HepG2 (cell line): ENCODE results near the gene DTNA. TPM values are rescaled to one million over a fixed set of nuclear protein-coding genes. Genes with fewer than 3 reads are reported as not detected.

Experiments used
- ATAC-seq: fragments of 200-7000 bp; cut with Tn5 transposase; 3 replicates; pipeline ENCODE4 v1.9.1; 2020; ENCODE audit warnings: mild to moderate bottlenecking, moderate library complexity
- BruUV-seq: library from RNA; stranded (reverse); fragments of 400-500 nt; replicated peaks from 2 replicates; lab custom pipeline; 2021; lab: Mats Ljungman, UMichigan
- CTCF ChIA-PET: fragments of 300-600 bp; formaldehyde crosslinking; extraction: SDS; loops from one replicate; lab custom pipeline; 2021; ENCODE audit warnings: low total read pairs, inconsistent platforms, low intra/inter-chr PET ratio; lab: Yijun Ruan, JAX
- POLR2A ChIA-PET: fragments of 350-600 bp; sonication (Branson Sonifier 250); formaldehyde crosslinking; loops from one replicate; lab custom pipeline; 2020; ENCODE audit warnings: antibody characterized with exemption, inconsistent platforms; lab: Yijun Ruan, JAX
- DNase-seq: peaks from one replicate; pipeline ENCODE4 v3.0.0-alpha.2; 2015; ENCODE audit warnings: low spot score
- FAIRE-seq: peaks from 3 replicates; lab custom pipeline; 2011; peaks lifted over from hg19 to GRCh38; lab: Jason Lieb, UNC
- H2AFZ ChIP-seq: one replicate; pipeline ENCODE4 v1.6.1; 2011; ENCODE audit warnings: low read length, inconsistent platforms
- H3K27ac ChIP-seq: fragments of 300-600 bp; 3 replicates; pipeline ENCODE4 v1.8.0; 2011; ENCODE audit warnings: mixed run types, mild to moderate bottlenecking, mixed read lengths, low read length, inconsistent platforms; ENCODE audit not compliant: insufficient read depth; ENCODE audit errors: extremely low read length
- H3K27me3 ChIP-seq, 2 experiments: fragments of 200-600 bp in 1 of 2; 2 replicates in 1 of 2; 3 replicates in 1 of 2; pipeline versions ENCODE4 v1.6.0 to v1.8.0; 2011; ENCODE audit warnings: low read length in 2 of 2, mild to moderate bottlenecking in 2 of 2, moderate library complexity in 2 of 2, inconsistent platforms in 1 of 2; ENCODE audit not compliant: insufficient read depth in 2 of 2, control insufficient read depth in 1 of 2
- H3K36me3 ChIP-seq, 2 experiments: fragments of 200-600 bp in 1 of 2; replicated peaks in 1 of 2; 2 replicates in 1 of 2; 3 replicates in 1 of 2; pipeline versions ENCODE4 v1.5.1 to v1.8.0; 2011; ENCODE audit warnings: low read length in 2 of 2, inconsistent platforms in 1 of 2; ENCODE audit not compliant: insufficient read depth in 2 of 2, control insufficient read depth in 1 of 2
- H3K4me1 ChIP-seq: 2 replicates; pipeline ENCODE4 v1.5.1; 2012; ENCODE audit warnings: low read length, inconsistent platforms; ENCODE audit not compliant: insufficient read depth
- H3K4me2 ChIP-seq: 2 replicates; pipeline ENCODE4 v1.6.0; 2011; ENCODE audit warnings: low read depth, low read length, inconsistent platforms
- H3K4me3 ChIP-seq, 3 experiments: fragments of 200-600 bp in 1 of 3; sonication (generic), shearing (Covaris generic) in 1 of 3; replicated peaks in 1 of 3; 2 replicates each; pipeline ENCODE4 v1.5.1; 2011 to 2016; ENCODE audit warnings: low read length in 3 of 3, inconsistent platforms in 2 of 3, low read depth in 2 of 3, mild to moderate bottlenecking in 2 of 3, control low read depth in 1 of 3, mixed read lengths in 1 of 3; ENCODE audit not compliant: insufficient read depth in 1 of 3
- H3K79me2 ChIP-seq: one replicate; pipeline ENCODE4 v1.6.1; 2011; ENCODE audit warnings: low read length, inconsistent platforms; ENCODE audit not compliant: insufficient read depth
- H3K9ac ChIP-seq: 2 replicates; pipeline ENCODE4 v1.6.0; 2011; ENCODE audit warnings: mild to moderate bottlenecking, low read depth, low read length, inconsistent platforms; ENCODE audit not compliant: insufficient read depth
- H3K9me3 ChIP-seq: 2 replicates; pipeline ENCODE4 v1.5.1; 2012; ENCODE audit warnings: mild to moderate bottlenecking, low read length
- H4K20me1 ChIP-seq: 2 replicates; pipeline ENCODE4 v1.6.0; 2011; ENCODE audit warnings: inconsistent platforms, mild to moderate bottlenecking, low read length, moderate library complexity; ENCODE audit not compliant: insufficient read depth
- AHR ChIP-seq: IDR thresholded peaks from 2 replicates; pipeline ENCODE4 v1.6.1; 2018; ENCODE audit warnings: missing genetic modification reagents, missing compliant biosample characterization
- ASH2L ChIP-seq: fragments of 300-600, 200-600 bp; sonication (generic); IDR thresholded peaks from 2 replicates; pipeline ENCODE4 v1.7.0; 2017; ENCODE audit warnings: low read depth, mild to moderate bottlenecking, moderate library complexity, mixed read lengths, low read length; ENCODE audit not compliant: insufficient read length
- FIP1L1 ChIP-seq: fragments of 200-400 bp; formaldehyde crosslinking; IDR thresholded peaks from 2 replicates; pipeline ENCODE4 v1.6.1; 2018; ENCODE audit warnings: low read depth, mild to moderate bottlenecking, low read length, moderate library complexity, borderline replicate concordance; ENCODE audit not compliant: insufficient read depth
- LCORL ChIP-seq, 2 experiments: fragments of 450-650 bp in 1 of 2; sonication (generic) in 1 of 2; formaldehyde crosslinking in 1 of 2; IDR thresholded peaks; 2 replicates each; pipeline versions ENCODE4 v1.5.0 to v1.6.1; 2017 to 2020; ENCODE audit warnings: antibody characterized with exemption in 1 of 2, missing genetic modification reagents in 1 of 2
- PHF21A ChIP-seq: sonication (generic); formaldehyde crosslinking; IDR thresholded peaks from 2 replicates; pipeline ENCODE4 v1.5.0; 2020; ENCODE audit warnings: mild to moderate bottlenecking, missing genetic modification reagents
- SRF ChIP-seq: IDR thresholded peaks from 2 replicates; pipeline ENCODE4 v1.6.1; 2011; ENCODE audit warnings: mild to moderate bottlenecking, low read depth, low read length, moderate library complexity
- SRSF4 ChIP-seq: fragments of 200-400 bp; formaldehyde crosslinking; IDR thresholded peaks from one replicate; pipeline ENCODE4 v1.6.1; 2018; ENCODE audit warnings: mild to moderate bottlenecking, low read depth, low read length, moderate library complexity; ENCODE audit not compliant: poor library complexity, severe bottlenecking
- TMF1 ChIP-seq: sonication (generic); formaldehyde crosslinking; IDR thresholded peaks from 2 replicates; pipeline ENCODE4 v1.8.1; 2022; ENCODE audit warnings: low read depth, missing genetic modification reagents
- ZNF225 ChIP-seq: sonication (generic); formaldehyde crosslinking; IDR thresholded peaks from 2 replicates; pipeline ENCODE4 v1.4.0; 2020; ENCODE audit warnings: mild to moderate bottlenecking, missing genetic modification reagents
- ZNF430 ChIP-seq: sonication (generic); formaldehyde crosslinking; IDR thresholded peaks from 2 replicates; pipeline ENCODE4 v1.9.0; 2021; ENCODE audit warnings: mild to moderate bottlenecking, missing genetic modification reagents
- ZNF772 ChIP-seq: sonication (generic); formaldehyde crosslinking; IDR thresholded peaks from 2 replicates; pipeline ENCODE4 v1.5.0; 2020; ENCODE audit warnings: mild to moderate bottlenecking, missing genetic modification reagents
- WGBS: methylation state at CpG from one replicate; pipeline ENCODE4 v1.1.6; 2017; ENCODE audit warnings: low lambda C conversion rate; 5-methylcytosine and 5-hydroxymethylcytosine counted together
- in situ Hi-C: cut with HindIII; loops from 2 replicates; pipeline ENCODE4 v1.10.0; 2017; ENCODE audit warnings: low pct_unique_long_range_greater_than_20kb; ENCODE audit not compliant: extremely low pct_ligation_motif_present
- intact Hi-C: fragments of 100-400 bp; cut with micrococcal nuclease; formaldehyde crosslinking; loops from one replicate; pipeline ENCODE4 v1.10.0; 2022; ENCODE audit not compliant: unreplicated experiment
- polyA plus RNA-seq, 8 experiments: library from polyadenylated mRNA; depleted of rRNA in 3 of 8; stranded (reverse) in 7 of 8; unstranded in 1 of 8; fragments of >200 nt; fragmentation: Illumina TruSeq in 4 of 8; extraction: Trizol in 4 of 8; gene quantifications; 2 replicates each; pipeline versions ENCODE4 v1.2.1 to v1.2.3, GENCODE V29; 2011 to 2016; ENCODE audit warnings: low read depth in 4 of 8, missing spikeins in 1 of 8, mixed read lengths in 1 of 8; ENCODE audit not compliant: insufficient read depth in 1 of 8
- total RNA-seq, 5 experiments: library from RNA; depleted of rRNA; stranded (reverse); fragments of >200 nt; fragmentation: Illumina TruSeq; extraction: Trizol; gene quantifications; 2 replicates each; pipeline ENCODE4 v1.2.3, GENCODE V29; 2016; ENCODE audit warnings: low read depth in 1 of 5
- TF ChIP-seq, protein P1 (sequence below): sonication (generic); formaldehyde crosslinking; IDR thresholded peaks from 2 replicates; pipeline ENCODE4 v1.5.0; 2020; ENCODE audit warnings: missing genetic modification reagents
- TF ChIP-seq, protein P2 (sequence below): sonication (generic); formaldehyde crosslinking; IDR thresholded peaks from 2 replicates; pipeline ENCODE4 v1.4.0; 2020; ENCODE audit warnings: missing genetic modification reagents

The DTNA gene
- total and polyA plus RNA-seq, 2 of the 13 experiments (the other 11 are each of a cell fraction or from before 2014, with no cell fraction given): 8.5 to 29.0 TPM

DNA sequence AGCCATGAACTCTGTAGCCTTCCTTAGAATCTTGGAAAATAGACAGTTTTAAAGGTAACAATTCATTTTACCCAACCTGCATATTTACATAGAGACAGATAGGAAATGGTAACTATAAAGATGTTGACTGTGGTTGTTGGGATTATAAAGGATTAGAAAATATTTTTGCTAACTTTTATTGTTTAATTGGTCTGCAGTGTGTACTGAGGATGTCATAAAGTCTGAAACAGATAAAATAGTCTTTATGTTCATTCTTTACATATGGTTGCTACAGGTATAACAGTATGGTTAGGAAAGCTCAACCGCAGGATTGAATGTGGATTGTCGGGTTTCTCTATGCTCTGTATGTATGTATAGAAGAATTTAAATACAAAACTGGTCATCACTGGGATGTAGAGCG is 7.3 kb upstream of the DTNA start:
- ATAC-seq (no peak), DNase-seq (no peak), FAIRE-seq (no peak)
- Histone ChIP-seq H3K27ac (no peak overlapping the region), H3K4me1 (no peaks in the 10 kb centered on the region), H3K9ac (no peak overlapping the region), H3K27me3 (no peaks in the 10 kb centered on the region), H2AFZ (no peak overlapping the region), H3K9me3 (no peaks in the 10 kb centered on the region), H3K4me3 (no peak overlapping the region), H3K79me2 (no peaks in the 10 kb centered on the region), H4K20me1 (no peaks in the 10 kb centered on the region), H3K4me2 (no peak overlapping the region), H3K36me3 (no peaks in the 10 kb centered on the region)
- TF ChIP-seq ZNF225 (no peak), TMF1 (CRISPR knock-in tag) (no peak), SRF (no peak), FIP1L1 (no peak), SRSF4 (no peak), ZNF772 (CRISPR knock-in tag) (no peak), ZNF430 (no peak), LCORL (IDR thresholded peaks at IDR 0.05) (no peak), LCORL (CRISPR knock-in tag; IDR thresholded peaks at IDR 0.05) (no peak), AHR (CRISPR knock-in tag) (no peak), ASH2L (no peak), PHF21A (CRISPR knock-in tag) (no peak)
- TF ChIP-seq, protein P1, sequence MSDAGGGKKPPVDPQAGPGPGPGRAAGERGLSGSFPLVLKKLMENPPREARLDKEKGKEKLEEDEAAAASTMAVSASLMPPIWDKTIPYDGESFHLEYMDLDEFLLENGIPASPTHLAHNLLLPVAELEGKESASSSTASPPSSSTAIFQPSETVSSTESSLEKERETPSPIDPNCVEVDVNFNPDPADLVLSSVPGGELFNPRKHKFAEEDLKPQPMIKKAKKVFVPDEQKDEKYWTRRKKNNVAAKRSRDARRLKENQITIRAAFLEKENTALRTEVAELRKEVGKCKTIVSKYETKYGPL: no peak
- TF ChIP-seq, protein P2, sequence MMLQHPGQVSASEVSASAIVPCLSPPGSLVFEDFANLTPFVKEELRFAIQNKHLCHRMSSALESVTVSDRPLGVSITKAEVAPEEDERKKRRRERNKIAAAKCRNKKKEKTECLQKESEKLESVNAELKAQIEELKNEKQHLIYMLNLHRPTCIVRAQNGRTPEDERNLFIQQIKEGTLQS (CRISPR knock-in tag): no peak
- BruUV-seq: no TSS peak
- in situ Hi-C loops: no loop called here
- 88% methylated on average over 3 of the region's 3 CpGs for WGBS
- ChIA-PET CTCF (no interaction called here), POLR2A (no interaction called here)
- intact Hi-C loops: no loop called here
